Uterus (tissue), 2 donors: ENCODE results near the gene AAGAB.

Experiments used
- POLR2A ChIP-seq, 2 donors: fragments of 450-650 bp; IDR thresholded peaks; one replicate each; pipeline ENCODE4 v1.6.1; 2016; ENCODE audit warnings: antibody characterized with exemption in 2 of 2, mild to moderate bottlenecking in 1 of 2, moderate library complexity in 1 of 2
- TF ChIP-seq, protein P1 (sequence below), 4 experiments: fragments of 200-600 bp in 2 of 4; fragments of 450-650 bp in 2 of 4; sonication (generic) in 2 of 4; IDR thresholded peaks; one replicate each; pipeline ENCODE4 v1.5.1; 2016 to 2019; ENCODE audit warnings: antibody characterized with exemption in 4 of 4, mild to moderate bottlenecking in 2 of 4, moderate library complexity in 1 of 4

DNA sequence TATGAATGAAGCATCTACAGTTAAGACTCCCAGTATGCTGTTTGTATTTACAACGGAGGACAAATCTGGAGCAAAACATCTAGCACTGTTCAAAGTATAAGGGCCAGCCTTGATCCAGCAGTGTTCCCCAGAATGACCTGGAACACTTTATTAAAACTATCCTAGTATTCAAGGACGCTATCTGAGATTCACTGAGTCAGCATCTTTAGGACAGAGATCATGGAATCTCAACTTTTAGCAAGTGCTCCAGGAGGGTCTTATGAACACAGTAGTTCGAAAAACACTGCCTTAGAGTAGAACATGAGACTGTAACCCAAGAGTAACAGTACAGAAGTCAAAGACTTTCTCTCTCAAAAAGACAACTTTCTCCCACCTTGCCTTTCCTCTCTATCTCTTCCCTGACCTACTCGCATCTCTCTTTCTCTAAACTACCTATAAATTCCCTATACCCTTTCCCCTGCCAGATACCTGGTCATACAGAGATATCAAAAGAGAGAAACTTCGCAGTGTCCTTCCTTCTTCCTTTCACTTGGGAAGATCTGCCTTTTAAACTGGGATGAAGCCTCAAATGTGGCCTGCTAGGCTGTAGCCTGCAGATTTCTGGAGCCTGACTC lies 43.8 kb downstream of the AAGAB start:
- TF ChIP-seq, protein P1, sequence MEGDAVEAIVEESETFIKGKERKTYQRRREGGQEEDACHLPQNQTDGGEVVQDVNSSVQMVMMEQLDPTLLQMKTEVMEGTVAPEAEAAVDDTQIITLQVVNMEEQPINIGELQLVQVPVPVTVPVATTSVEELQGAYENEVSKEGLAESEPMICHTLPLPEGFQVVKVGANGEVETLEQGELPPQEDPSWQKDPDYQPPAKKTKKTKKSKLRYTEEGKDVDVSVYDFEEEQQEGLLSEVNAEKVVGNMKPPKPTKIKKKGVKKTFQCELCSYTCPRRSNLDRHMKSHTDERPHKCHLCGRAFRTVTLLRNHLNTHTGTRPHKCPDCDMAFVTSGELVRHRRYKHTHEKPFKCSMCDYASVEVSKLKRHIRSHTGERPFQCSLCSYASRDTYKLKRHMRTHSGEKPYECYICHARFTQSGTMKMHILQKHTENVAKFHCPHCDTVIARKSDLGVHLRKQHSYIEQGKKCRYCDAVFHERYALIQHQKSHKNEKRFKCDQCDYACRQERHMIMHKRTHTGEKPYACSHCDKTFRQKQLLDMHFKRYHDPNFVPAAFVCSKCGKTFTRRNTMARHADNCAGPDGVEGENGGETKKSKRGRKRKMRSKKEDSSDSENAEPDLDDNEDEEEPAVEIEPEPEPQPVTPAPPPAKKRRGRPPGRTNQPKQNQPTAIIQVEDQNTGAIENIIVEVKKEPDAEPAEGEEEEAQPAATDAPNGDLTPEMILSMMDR (IDR thresholded peaks at IDR 0.05), result no peak
- no peak for TF ChIP-seq POLR2A (IDR thresholded peaks at IDR 0.05)
